HG02759 (cell line): ENCODE results near the gene NT5C1A.

Experiments used
- ATAC-seq: cut with Tn5 transposase; IDR thresholded peaks from one replicate; pipeline ENCODE4 v1.9.1; 2021; ENCODE audit warnings: mild to moderate bottlenecking, moderate library complexity; ENCODE audit not compliant: unreplicated experiment

Gene NT5C1A

DNA sequence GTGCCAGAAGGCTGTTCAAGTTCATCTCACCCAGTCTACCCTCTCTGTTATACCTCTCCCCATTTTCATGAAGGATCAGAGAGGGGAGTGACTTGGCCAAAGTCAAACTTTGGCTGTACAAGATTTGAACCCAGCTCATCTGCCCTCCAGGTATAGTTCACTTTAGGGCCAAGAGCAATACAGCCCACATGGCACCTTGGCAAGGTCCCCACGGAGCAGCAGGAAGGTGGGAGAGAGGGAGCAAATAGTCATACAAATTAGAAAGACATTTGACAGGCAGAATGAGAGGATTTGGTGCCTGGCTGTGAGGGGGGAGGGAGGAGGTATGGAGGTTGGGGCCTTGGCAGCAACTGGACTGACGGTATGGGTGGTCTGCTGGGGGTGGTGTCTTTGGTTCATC is 18.3 kb upstream of the NT5C1A start:
- ATAC-seq = no peak

DNA sequence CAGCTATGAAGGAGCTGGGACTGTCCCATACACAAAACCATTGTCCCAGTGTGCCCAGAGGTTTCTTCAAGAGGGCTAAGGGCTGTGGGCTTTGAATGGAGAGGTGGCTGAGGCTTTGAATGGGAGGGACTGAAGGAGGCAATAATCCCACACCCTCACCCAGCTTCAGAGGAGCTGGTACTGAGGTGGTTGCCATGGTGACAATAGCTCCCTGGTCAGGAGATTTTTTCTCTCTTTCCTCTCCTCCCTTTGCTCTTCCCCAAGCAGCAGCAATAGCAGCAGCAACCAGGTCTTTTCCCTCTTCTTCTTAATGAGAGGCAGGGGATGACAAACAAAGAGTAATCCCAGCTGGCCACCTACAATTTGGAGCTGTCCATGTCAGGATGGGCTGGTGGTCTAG is 17.7 kb upstream of the NT5C1A start:
- ATAC-seq = no peak

- no peak for ATAC-seq
These were observed 17.3 kb upstream of the NT5C1A start for GRCh38 chr1:39689214-39689613.

- ATAC-seq = no peak
These were observed 16.8 kb upstream of the NT5C1A start for GRCh38 chr1:39688706-39689105.

- ATAC-seq = no peak
These were observed 15.3 kb upstream of the NT5C1A start for GRCh38 chr1:39687243-39687642.

GRCh38 chr1:39685071-39685470 is 13.2 kb upstream of the NT5C1A start:
- no peak for ATAC-seq

- ATAC-seq = no peak
These were observed 12.4 kb upstream of the NT5C1A start for GRCh38 chr1:39684313-39684664.

GRCh38 chr1:39683591-39684312 is 11.8 kb upstream of the NT5C1A start:
- ATAC-seq = no peak

DNA sequence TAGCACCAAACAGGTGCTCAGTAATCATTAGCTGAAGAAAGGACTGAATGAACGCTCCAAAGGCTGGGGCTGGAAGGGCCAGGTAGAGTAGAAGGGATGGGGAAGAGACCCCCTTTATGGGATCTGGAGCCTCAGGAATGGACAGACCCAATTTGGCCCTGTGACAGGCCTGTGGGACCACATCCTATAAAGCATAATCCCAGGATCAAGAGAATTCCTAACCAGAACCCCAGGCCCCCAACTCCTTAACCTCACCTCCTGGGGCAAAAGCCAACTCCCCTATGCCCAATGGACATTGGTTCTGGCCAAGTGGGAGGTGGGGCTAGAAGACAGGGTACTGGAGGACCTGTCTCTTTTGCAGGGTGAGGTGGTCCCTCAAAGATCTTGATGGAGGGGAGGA is 10.1 kb upstream of the NT5C1A start:
- no peak for ATAC-seq

DNA sequence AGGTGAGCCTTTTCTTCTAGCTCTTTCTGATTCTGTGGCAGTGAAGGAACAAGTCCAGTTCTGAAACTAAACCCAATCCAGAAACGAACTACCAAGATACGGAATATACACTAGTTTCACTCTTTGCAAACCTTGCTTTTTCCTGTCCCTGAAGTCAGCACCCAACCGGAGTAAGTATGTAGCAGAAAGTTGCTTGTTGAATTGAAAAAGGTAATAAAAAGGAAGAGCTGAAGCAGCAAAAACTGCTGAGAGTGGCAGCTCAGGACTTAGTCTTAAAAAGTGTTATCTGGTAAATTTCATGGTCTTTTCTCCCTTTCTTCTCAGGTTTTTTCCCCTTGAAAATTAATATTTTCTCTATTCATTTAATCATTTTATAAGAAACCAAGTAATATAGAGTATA is 9.4 kb upstream of the NT5C1A start:
- no peak for ATAC-seq

- ATAC-seq = no peak
These were observed 8.8 kb upstream of the NT5C1A start for GRCh38 chr1:39680751-39681150.

DNA sequence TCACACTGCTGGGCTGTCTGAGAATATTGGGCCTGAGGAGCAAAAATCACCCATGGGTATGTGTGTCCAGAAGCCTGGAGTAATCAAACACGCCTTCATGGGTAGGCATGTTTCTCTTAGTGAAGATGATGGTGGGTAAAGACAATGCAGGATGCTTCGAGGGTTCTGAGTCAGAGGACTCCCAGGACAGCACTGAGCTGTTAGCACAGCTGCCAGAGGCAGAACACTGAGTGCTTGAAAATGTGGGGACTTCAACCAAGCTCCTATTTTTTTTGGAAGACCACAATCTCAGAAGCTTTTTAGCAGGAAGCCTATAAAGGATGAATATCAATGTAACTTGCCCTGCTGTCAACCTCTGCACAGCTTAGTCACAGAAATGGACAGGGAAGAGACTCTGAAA is 7.9 kb upstream of the NT5C1A start:
- ATAC-seq = no peak

DNA sequence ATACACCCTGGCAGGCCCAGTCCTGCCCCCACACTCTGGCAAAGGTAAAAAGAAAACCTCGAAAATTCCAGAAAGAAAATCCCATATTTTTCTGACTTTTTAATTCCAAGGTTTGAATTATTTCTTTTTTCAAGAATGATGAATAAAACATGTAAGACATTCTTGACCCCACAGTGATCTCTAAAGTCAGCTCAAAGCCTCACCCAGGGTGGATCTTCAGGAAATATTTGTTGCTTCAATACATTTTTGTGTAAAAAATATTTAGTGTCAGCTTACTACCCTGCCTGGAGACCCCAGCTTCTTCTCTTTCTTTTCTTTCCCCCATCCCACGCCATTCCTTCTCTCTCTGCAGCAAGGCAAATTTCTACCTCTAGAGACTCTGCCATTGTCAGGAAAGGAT is 7.0 kb upstream of the NT5C1A start:
- no peak for ATAC-seq

- no peak for ATAC-seq
These were observed 5.7 kb upstream of the NT5C1A start for GRCh38 chr1:39677645-39678044.

DNA sequence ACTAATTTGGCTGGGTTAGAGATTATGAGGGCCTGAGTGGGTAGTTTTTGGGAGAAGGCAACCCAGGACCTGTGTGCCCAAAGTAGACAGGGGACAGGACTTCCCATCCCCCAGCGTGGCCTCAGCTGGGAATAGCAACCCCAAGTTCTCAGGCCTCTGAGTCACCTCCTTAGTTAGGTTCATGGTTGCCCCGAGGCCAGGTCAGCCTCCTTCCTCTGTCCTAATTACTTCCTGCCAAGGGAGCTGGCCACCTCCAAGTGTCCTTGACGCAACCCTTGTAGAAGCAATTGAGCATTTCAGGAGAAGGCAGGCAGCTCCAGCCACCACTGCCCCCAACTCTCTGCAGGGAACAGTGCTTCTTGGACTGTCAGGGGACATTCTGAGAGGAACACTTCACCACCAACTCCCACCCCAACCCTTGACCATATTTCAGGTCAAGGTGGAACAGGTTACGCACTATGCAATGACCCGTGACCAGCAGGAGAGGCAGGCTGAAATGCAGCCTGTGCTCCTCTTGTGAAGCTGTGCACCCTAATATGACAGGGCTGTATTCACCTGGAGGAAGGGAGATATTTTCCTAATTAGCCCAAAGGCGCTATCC is 5.1 kb upstream of the NT5C1A start:
- ATAC-seq = no peak

DNA sequence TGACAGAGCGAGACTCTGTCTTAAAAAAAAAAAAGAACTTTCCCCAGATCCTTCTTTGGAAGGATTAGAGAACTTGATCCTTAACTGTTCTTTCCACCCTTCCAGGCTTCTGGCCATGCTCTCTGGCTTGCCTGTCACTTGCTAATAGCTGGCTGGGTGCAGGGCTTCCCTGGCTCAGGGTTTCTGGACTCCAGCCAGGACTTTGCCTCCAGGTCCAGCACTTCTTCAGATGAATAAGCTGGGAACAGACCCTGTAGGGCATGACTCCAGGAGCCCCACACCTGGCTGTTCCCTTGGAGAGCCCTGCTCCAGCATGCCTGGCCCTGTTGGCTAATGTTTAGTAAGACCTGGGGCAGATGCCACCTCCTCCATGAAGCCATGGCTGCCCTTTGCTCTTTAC is 3.3 kb upstream of the NT5C1A start:
- ATAC-seq = no peak

GRCh38 chr1:39673215-39673614 is 1.3 kb upstream of the NT5C1A start:
- ATAC-seq = no peak

DNA sequence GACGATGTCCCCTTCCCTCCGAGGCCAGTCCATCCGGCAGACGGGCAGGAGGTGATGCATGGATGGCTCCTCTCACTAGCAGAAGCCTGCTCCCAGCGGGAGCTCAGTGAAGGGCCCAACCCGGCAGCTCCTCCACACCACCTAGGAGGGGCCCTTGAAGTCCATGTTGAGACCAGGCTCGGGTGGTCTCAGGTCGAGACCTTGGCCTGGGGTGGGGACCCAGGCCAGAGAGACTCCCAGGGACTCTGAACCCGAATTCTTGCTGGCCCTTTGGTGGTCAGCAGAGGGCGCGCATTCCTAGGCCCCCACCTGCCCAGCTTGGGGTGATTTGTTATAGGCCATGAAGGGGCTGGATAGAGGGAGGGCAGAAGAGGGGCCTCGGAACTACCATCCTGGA is 642 bp upstream of the NT5C1A start:
- no peak for ATAC-seq

DNA sequence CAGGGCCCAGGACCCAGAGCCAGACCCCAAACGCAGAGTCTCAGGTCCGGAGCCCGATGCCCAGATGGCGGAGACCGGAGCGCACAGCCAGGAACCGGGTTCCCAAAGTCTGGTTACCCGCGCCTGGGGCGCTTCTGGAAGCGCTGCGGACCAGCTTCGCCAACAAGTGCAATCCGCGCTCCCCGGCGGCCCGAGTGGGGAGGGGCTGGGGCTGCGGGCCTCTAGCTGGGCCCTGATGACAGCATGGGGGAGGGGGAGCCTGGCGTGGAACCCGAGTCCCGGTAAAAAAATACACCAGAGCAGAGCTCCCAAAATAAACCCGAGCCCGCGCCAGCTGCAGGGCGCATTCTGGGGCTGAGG is 494 bp downstream of the NT5C1A start:
- no peak for ATAC-seq

DNA sequence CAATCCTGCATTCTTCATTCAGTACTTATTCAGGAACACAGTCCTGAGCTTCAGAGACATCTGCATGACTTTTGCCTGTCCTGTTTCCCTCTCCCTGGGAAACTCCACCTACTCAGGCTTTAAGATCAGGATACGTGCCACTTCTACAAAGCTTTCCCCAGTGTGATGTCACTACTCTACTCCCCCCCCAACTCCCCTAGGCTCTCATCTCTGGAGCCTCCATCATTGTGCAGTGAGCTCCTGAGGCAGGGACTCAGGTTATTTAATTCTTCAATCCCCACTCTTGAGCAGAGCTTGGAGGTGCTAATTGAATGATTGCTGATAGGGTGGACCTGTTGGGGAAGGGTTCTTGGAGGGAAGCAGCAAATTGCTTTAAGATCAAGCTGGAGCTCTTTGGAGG is 1.2 kb downstream of the NT5C1A start:
- ATAC-seq = no peak

- no peak for ATAC-seq
These were observed 3.0 kb downstream of the NT5C1A start for GRCh38 chr1:39668894-39669293.

DNA sequence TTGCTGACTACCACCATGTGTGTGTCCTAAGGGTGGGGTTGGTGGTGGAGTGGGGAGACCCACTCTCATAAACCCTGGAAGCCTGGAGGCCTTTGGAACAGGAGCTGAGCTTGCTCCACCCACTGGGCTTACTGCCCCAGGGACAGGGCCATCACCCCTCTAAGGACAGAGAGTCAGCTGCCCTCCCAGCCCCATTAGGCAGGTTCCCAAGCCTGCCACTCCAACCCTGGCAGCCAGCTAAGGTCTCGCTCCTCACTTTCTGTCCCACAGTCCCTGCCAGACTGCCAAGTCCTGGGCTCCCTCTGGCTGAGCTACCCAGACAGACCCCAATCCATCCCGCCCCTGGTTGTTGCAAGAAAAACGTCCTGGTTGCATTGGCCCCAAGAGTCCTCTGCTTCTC is 3.8 kb downstream of the NT5C1A start:
- no peak for ATAC-seq

- peak; percentile 83 for ATAC-seq
These were observed 5.1 kb downstream of the NT5C1A start for GRCh38 chr1:39666772-39667171.
